HepG2 (cell line): ENCODE data around the gene SLC7A10. TPM values are rescaled to one million over a fixed set of nuclear protein-coding genes. Genes with fewer than 3 reads are reported as not detected.

Experiments used
- CEBPG ChIP-seq: IDR thresholded peaks from 2 replicates; pipeline ENCODE4 v1.6.1; 2016
- FOXP4 ChIP-seq: sonication (generic); formaldehyde crosslinking; IDR thresholded peaks from 2 replicates; pipeline ENCODE4 v1.4.0; 2020; ENCODE audit warnings: missing genetic modification reagents
- GRHL1 ChIP-seq: sonication (generic); formaldehyde crosslinking; conservative IDR thresholded peaks from 2 replicates; pipeline ENCODE4 v1.8.0; 2022; ENCODE audit warnings: missing genetic modification reagents
- GZF1 ChIP-seq: sonication (generic); formaldehyde crosslinking; IDR thresholded peaks from 2 replicates; pipeline ENCODE4 v1.5.1; 2020; ENCODE audit warnings: mild to moderate bottlenecking, missing genetic modification reagents
- HOXA9 ChIP-seq: sonication (generic); formaldehyde crosslinking; IDR thresholded peaks from 2 replicates; pipeline ENCODE4 v1.8.1; 2022; ENCODE audit warnings: missing genetic modification reagents, mild to moderate bottlenecking, moderate library complexity, borderline replicate concordance
- IRF1 ChIP-seq: sonication (generic); formaldehyde crosslinking; IDR thresholded peaks from 2 replicates; pipeline ENCODE4 v1.4.0; 2020; ENCODE audit warnings: low read depth, mild to moderate bottlenecking, missing genetic modification reagents
- MBD4 ChIP-seq: IDR thresholded peaks from 2 replicates; pipeline ENCODE4 v1.6.1; 2012; ENCODE audit warnings: low read length, inconsistent platforms, borderline replicate concordance
- NFRKB ChIP-seq: fragments of 450-650 bp; IDR thresholded peaks from 2 replicates; pipeline ENCODE4 v1.6.1; 2017
- PRDM10 ChIP-seq: sonication (generic); formaldehyde crosslinking; IDR thresholded peaks from 2 replicates; pipeline ENCODE4 v1.4.0; 2020; ENCODE audit warnings: low read depth, missing genetic modification reagents
- RBAK ChIP-seq: sonication (generic); formaldehyde crosslinking; IDR thresholded peaks from 2 replicates; pipeline ENCODE4 v1.5.1; 2020; ENCODE audit warnings: mild to moderate bottlenecking, missing genetic modification reagents
- SKI ChIP-seq: fragments of 450-650 bp; IDR thresholded peaks from one replicate; pipeline ENCODE4 v1.6.1; 2018; ENCODE audit warnings: mild to moderate bottlenecking; ENCODE audit not compliant: partially characterized antibody
- SP2 ChIP-seq: sonication (generic); formaldehyde crosslinking; IDR thresholded peaks from 2 replicates; pipeline ENCODE4 v1.5.1; 2020; ENCODE audit warnings: mild to moderate bottlenecking, missing genetic modification reagents
- TAF1 ChIP-seq: sonication (generic); formaldehyde crosslinking; IDR thresholded peaks from 2 replicates; pipeline ENCODE4 v1.4.0; 2020; ENCODE audit warnings: missing genetic modification reagents
- THAP9 ChIP-seq: sonication (generic); formaldehyde crosslinking; IDR thresholded peaks from 2 replicates; pipeline ENCODE4; 2020; ENCODE audit warnings: missing genetic modification reagents, mild to moderate bottlenecking, borderline replicate concordance
- U2AF2 ChIP-seq: fragments of 200-400 bp; formaldehyde crosslinking; IDR thresholded peaks from 2 replicates; pipeline ENCODE4 v1.6.1; 2017; ENCODE audit warnings: low read depth, mild to moderate bottlenecking, low read length
- ZFP62 ChIP-seq: sonication (generic); formaldehyde crosslinking; IDR thresholded peaks from 2 replicates; pipeline ENCODE4 v1.4.0; 2020; ENCODE audit warnings: missing genetic modification reagents
- ZFP82 ChIP-seq: sonication (generic); formaldehyde crosslinking; IDR thresholded peaks from 2 replicates; pipeline ENCODE4 v1.5.1; 2020; ENCODE audit warnings: mild to moderate bottlenecking, missing genetic modification reagents, borderline replicate concordance
- ZNF235 ChIP-seq: sonication (generic); formaldehyde crosslinking; IDR thresholded peaks from 2 replicates; pipeline ENCODE4 v1.8.1; 2023; ENCODE audit warnings: mild to moderate bottlenecking, missing genetic modification reagents, borderline replicate concordance
- ZNF30 ChIP-seq: sonication (generic); formaldehyde crosslinking; IDR thresholded peaks from 2 replicates; pipeline ENCODE4 v1.5.0; 2020; ENCODE audit warnings: mild to moderate bottlenecking, missing genetic modification reagents
- ZNF567 ChIP-seq: sonication (generic); formaldehyde crosslinking; IDR thresholded peaks from 2 replicates; pipeline ENCODE4 v1.8.1; 2023; ENCODE audit warnings: mild to moderate bottlenecking, missing genetic modification reagents, borderline replicate concordance
- ZNF572 ChIP-seq: sonication (generic); formaldehyde crosslinking; IDR thresholded peaks from 2 replicates; pipeline ENCODE4 v1.5.1; 2020; ENCODE audit warnings: mild to moderate bottlenecking, missing genetic modification reagents
- polyA plus RNA-seq, 8 experiments: library from polyadenylated mRNA; depleted of rRNA in 3 of 8; stranded (reverse) in 7 of 8; unstranded in 1 of 8; fragments of >200 nt; fragmentation: Illumina TruSeq in 4 of 8; extraction: Trizol in 4 of 8; gene quantifications; 2 replicates each; pipeline versions ENCODE4 v1.2.1 to v1.2.3, GENCODE V29; 2011 to 2016; ENCODE audit warnings: low read depth in 4 of 8, missing spikeins in 1 of 8, mixed read lengths in 1 of 8; ENCODE audit not compliant: insufficient read depth in 1 of 8
- total RNA-seq, 5 experiments: library from RNA; depleted of rRNA; stranded (reverse); fragments of >200 nt; fragmentation: Illumina TruSeq; extraction: Trizol; gene quantifications; 2 replicates each; pipeline ENCODE4 v1.2.3, GENCODE V29; 2016; ENCODE audit warnings: low read depth in 1 of 5

Gene SLC7A10
- total and polyA plus RNA-seq, 2 of the 13 experiments (the other 11 are each of a cell fraction or from before 2014, with no cell fraction given) = 1.1 to 2.2 TPM

GRCh38 chr19:33248553-33248953 lies 22.9 kb upstream of the SLC7A10 start (continued):
- TF ChIP-seq CEBPG (CRISPR knock-in tag) (no peak), GZF1 (CRISPR knock-in tag) (no peak), IRF1 (CRISPR knock-in tag) (no peak), ZFP82 (CRISPR knock-in tag) (no peak), MBD4 (no peak), GRHL1 (CRISPR knock-in tag) (no peak), THAP9 (CRISPR knock-in tag) (no peak), RBAK (CRISPR knock-in tag) (no peak), SP2 (CRISPR knock-in tag) (no peak), TAF1 (CRISPR knock-in tag) (peak; percentile 19; the same call in 1 of the 2 replicates), ZNF567 (CRISPR knock-in tag) (no peak), ZNF235 (CRISPR knock-in tag) (no peak), SKI (peak; percentile 49), ZNF30 (CRISPR knock-in tag) (no peak), ZNF572 (CRISPR knock-in tag) (no peak), ZFP62 (CRISPR knock-in tag) (no peak), HOXA9 (no peak), PRDM10 (CRISPR knock-in tag) (peak; percentile 83), FOXP4 (CRISPR knock-in tag) (no peak; the same call in 1 of the 2 replicates), NFRKB (no peak), U2AF2 (no peak)
